Activated naive CD8-positive, alpha-beta T cell treated with anti-CD3 and anti-CD28 coated beads, Interleukin-2, amount 50 U/mL, for 16 hours (primary cell): ENCODE measurements around the gene C5orf46.
"Not testable (repeated sequence)": the region's sequence is repeated elsewhere in the genome, so short reads cannot be mapped to it uniquely, and the experiment has no call there.

ENCODE experiments used
- DNase-seq: peaks from one replicate; pipeline ENCODE4 v3.0.0-alpha.2; 2020; ENCODE audit warnings: low read depth, low spot score

Gene C5orf46

DNA sequence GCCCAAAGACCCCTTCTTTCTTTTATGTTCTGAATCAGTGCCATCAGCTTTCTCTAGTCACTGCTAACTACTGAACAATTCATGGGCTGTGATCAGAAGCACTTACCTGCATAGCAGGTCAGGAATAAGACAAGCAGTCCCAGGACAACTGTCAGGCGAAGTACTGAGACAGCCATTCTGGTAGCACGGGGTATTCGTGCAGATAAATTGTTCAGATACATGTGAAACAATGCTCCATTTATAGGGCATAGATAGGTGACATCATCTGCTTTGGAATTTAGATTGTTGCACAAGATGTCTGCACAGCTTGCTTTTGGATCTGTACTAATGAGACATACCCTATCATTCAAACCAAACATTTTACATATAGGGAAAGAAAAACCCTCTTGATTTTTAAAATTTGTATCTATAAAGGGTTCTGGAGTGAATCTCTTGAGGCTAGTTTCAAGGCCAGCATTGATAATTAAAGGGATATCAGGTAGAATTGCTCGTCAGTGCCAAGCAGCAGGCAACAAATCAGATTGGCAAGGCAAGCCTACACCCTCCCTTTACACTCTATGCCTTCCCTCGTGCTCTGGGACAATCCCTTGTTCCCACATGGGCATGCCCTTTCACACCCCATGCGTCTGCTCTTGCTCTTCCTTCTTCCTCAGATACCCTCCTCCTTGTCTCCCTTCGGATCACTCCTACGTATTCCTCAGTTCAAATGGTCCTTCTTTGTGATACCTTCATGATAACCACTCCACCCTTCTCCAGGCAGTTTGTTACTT is at the start of gene C5orf46:
C5orf46 (minus strand) TSS at position 213 of the 770 bp plus-strand sequence; CDS start at position 176, 37 bp downstream.
- DNase-seq, result no peak

GRCh38 chr5:147954971-147955370 is 48.6 kb upstream of the C5orf46 start:
- DNase-seq, result no peak

GRCh38 chr5:147949711-147950573 is 43.6 kb upstream of the C5orf46 start:
- no peak for DNase-seq

DNA sequence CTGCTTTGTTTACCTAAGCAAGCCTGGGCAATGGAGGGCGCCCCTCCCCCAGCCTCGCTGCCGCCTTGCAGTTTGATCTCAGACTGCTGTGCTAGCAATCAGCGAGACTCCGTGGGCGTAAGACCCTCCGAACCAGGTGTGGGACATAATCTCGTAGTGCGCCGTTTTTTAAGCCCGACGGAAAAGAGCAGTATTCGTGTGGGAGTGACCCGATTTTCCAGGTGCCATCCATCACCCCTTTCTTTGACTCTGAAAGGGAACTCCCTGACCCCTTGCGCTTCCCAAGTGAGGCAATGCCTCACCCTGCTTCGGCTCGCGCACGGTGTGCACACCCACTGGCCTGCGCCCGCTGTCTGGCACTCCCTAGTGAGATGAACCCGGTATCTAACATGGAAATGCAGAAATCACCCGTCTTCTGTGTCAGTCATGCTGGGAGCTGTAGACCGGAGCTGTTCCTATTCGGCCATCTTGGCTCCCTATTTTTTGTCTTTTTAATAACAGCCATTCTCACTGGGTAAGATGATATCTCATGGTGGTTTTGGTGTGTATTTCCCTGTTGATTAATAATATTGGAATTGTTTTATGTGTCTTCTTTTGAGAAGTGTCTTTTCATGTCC is 40.4 kb upstream of the C5orf46 start:
- not testable (repeated sequence) for DNase-seq

DNA sequence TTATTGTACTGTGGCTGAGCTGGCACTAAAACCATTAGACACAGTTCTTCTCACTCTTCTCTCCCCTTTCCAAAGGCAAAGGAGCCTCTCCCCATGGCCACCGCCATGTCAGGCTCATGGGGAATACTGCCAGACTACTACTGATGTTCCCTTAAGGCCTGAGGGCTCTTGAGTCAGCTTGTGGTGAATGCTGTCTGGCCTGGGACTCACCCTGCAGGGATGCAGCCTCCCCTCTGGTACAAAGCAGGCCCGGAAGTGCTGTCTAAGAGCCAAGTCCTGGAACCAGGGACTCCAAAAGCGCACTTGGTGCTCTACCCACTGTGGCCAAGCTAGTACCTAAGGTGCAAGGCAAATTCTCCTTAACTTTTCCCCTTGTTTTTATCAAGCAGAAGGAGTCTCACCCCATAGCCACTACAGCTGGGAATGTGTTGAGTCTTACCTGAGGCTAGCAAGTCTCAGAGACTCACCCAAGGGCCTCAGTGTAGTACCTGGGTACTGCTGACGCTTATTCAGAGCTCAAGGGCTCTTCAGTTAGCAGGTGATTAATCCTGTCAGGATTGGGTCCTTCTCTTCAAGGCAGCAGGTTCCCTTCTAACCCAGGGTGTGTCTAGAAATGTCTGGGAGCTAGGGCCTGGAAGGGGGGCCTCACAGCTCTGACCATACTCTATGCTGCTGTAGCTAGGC is 33.2 kb upstream of the C5orf46 start:
- no peak for DNase-seq

GRCh38 chr5:147935032-147935431 is 28.7 kb upstream of the C5orf46 start:
- DNase-seq, result no peak

DNA sequence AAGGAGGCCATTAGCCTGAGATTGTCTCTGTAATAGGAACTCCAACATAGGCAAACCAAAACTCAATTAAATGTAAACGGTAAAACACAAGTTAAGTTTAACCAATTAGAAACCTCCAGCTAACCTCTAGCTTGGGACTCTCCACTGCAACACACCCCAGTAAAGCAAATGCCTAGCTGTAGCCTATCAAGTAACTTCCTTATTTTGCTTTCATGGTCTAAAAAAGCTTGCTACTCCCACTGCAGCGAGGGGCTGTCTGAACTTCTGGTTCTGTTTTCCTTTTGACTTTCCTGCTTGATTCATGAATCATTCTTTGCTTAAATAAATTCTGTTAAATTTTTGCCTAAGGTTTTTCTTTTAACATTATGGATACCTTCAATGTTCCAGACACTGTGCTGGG is 24.4 kb upstream of the C5orf46 start:
- DNase-seq, result no peak

- DNase-seq, result no peak
Measured at GRCh38 chr5:147927901-147928300, 21.6 kb upstream of the C5orf46 start.

DNA sequence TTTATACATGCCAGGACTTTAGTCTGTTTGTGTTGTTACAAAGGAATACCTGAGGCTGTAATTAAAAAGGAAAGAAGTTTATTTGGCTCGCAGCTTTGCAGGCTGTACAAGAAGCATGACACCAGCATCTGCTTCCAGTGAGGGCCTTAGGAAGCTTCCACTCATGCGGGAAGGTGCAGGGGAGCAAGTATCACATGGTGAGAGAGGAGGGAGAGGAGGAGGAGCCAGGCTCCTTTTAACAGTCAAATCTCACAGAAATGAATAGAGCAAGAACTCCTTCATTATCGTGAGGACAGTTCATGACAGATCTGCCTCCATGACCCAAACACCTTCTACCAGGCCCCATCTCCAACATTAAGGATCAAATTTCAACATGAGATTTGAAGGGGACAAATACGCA is 18.7 kb upstream of the C5orf46 start:
- no peak for DNase-seq

GRCh38 chr5:147921136-147921535 is 14.8 kb upstream of the C5orf46 start:
- DNase-seq, result no peak

DNA sequence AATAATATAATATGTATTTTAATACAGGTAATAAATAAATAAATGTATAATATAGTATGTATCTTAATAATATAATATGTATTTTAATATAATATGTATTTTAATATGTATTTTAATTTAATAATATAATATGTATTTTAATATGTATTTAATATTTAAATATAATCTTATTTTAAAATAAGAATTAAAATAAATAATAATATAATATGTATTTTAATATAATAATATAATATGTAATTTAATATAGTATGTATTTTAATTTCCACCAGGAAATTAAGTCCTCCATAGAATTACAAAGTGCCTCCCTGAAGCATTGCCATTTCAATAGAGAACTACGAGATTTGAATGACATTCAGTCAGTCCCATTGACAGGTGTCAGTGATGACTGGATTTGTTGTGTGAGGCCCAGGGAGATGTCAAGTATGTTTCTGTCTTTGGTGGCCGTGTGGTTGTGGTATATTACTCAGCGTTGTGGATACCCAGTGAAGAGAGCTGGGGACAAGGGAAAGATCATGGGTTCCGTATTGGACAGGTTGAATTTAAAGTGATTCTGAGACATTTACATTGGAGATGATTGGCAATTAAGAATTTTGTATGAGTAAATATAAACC is 14.2 kb upstream of the C5orf46 start:
- DNase-seq, result no peak

- DNase-seq, result no peak
Measured at GRCh38 chr5:147918899-147919298, 12.6 kb upstream of the C5orf46 start.

DNA sequence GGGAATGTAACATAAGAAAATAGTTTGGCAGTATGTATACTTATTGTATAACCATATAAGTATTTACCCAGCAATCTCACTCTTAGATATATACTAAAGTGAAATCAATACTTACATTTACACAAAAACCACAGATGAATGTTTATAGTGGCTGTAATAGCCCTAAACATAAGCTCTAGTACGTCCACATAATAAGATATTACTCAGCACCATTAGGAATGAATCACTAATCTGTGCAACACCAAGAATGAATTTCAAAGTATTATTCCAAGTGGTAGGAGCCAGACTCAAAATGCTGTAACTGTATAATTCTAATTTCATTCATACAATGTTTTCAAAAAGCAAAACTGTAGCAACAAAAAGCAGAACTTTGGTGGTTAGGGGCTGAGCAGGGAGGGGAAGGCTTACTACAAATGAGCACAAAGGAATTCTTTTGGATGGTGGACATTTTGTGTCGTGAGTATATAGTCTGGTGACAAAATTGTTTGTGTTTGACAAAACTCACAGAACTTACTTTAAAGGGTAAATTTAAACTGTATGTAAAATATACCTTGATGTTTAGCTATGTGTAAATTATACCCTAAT is 11.9 kb upstream of the C5orf46 start:
- DNase-seq, result no peak

- no peak for DNase-seq
Measured at GRCh38 chr5:147913786-147914185, 7.4 kb upstream of the C5orf46 start.

GRCh38 chr5:147912011-147912410 is 5.7 kb upstream of the C5orf46 start:
- DNase-seq, result no peak

GRCh38 chr5:147911427-147911826 is 5.1 kb upstream of the C5orf46 start:
- DNase-seq, result no peak

- DNase-seq, result no peak
Measured at GRCh38 chr5:147904110-147904509, 2.2 kb downstream of the C5orf46 start.

- no peak for DNase-seq
Measured at GRCh38 chr5:147902609-147903115, 3.7 kb downstream of the C5orf46 start.

GRCh38 chr5:147901599-147902039 is 4.7 kb downstream of the C5orf46 start:
- DNase-seq, result no peak

DNA sequence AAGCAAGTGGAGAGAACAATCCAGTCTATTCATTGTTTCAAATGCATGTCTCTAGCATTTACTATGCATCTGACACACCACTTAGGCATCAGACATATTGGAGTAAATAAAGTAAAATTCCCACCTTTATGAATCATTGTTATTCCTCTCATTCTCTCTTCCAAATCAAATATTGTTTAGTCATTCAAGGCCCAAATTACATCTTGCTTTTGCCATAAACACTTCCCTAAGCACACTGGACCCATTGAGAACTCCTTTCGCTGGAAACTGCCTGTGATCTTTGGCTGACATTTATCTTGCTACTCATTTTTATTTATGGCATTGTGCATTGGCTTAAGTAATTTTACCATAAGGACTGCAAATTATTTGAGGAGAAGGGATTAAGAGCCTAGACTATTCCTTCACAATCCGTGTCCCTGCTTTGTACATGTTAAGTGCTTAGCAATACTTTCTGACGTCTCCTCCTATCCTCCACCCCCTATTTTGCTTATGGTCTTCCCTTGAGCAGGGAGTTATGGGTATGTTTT is 7.4 kb downstream of the C5orf46 start:
- DNase-seq, result no peak
